ENCODE data around the gene ELAVL4. TPM values are rescaled to one million over a fixed set of nuclear protein-coding genes. Genes with fewer than 3 reads are reported as not detected.

Gene ELAVL4
- polyA plus RNA-seq, 1 donor from 2014 or later: 105 TPM

- Histone ChIP-seq H3K4me3 (ENCODE audit: low read length) (no peak overlapping the region), H3K9me2 (ENCODE audit: insufficient read depth, low read length) (no peaks in the 10 kb centered on the region), H2AFZ (ENCODE audit: low read depth, low read length) (no peak overlapping the region), H3K4me2 (ENCODE audit: low read length) (no peak overlapping the region), H3K36me3 (ENCODE audit: insufficient read depth, low read length) (no peaks in the 10 kb centered on the region), H4K20me1 (ENCODE audit: insufficient read depth) (no peaks in the 10 kb centered on the region), H3F3A (ENCODE audit: insufficient read depth, low read length, poor library complexity, severe bottlenecking) (no peaks in the 10 kb centered on the region), H3K9ac (ENCODE audit: low read length) (no peak overlapping the region), H3K27me3 (ENCODE audit: insufficient read depth, low read depth, low read length) (no peaks in the 10 kb centered on the region), H3K79me2 (replicated peaks; ENCODE audit: insufficient read depth, low read length) (no peaks in the 10 kb centered on the region), H3K27ac (ENCODE audit: low read length) (no peak overlapping the region), H3K9me3 (ENCODE audit: low read length) (no peaks in the 10 kb centered on the region)
- TF ChIP-seq, protein P1, sequence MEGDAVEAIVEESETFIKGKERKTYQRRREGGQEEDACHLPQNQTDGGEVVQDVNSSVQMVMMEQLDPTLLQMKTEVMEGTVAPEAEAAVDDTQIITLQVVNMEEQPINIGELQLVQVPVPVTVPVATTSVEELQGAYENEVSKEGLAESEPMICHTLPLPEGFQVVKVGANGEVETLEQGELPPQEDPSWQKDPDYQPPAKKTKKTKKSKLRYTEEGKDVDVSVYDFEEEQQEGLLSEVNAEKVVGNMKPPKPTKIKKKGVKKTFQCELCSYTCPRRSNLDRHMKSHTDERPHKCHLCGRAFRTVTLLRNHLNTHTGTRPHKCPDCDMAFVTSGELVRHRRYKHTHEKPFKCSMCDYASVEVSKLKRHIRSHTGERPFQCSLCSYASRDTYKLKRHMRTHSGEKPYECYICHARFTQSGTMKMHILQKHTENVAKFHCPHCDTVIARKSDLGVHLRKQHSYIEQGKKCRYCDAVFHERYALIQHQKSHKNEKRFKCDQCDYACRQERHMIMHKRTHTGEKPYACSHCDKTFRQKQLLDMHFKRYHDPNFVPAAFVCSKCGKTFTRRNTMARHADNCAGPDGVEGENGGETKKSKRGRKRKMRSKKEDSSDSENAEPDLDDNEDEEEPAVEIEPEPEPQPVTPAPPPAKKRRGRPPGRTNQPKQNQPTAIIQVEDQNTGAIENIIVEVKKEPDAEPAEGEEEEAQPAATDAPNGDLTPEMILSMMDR (IDR thresholded peaks at IDR 0.05; ENCODE audit: poor library complexity, severe bottlenecking): no peak
- TF ChIP-seq EP300 (conservative IDR thresholded peaks at IDR 0.05; ENCODE audit: poor library complexity, severe bottlenecking) (no peak), SMC3 (conservative IDR thresholded peaks at IDR 0.05; ENCODE audit: poor library complexity) (no peak), POLR2AphosphoS5 (IDR thresholded peaks at IDR 0.05) (no peak), MXI1 (conservative IDR thresholded peaks at IDR 0.05; ENCODE audit: poor library complexity, severe bottlenecking) (no peak), REST (IDR thresholded peaks at IDR 0.05; ENCODE audit: borderline replicate concordance) (no peak)
Observed at GRCh38 chr1:50172299-50172698, 63.6 kb downstream of the ELAVL4 start.

GRCh38 chr1:50174101-50174500 is 65.4 kb downstream of the ELAVL4 start:
- no peaks in the 10 kb centered on the region for H3K36me3 ChIP-seq (ENCODE audit: insufficient read depth, low read length)
- no peaks in the 10 kb centered on the region for H3K27me3 ChIP-seq (ENCODE audit: insufficient read depth, low read depth, low read length)
- H3K9me3 ChIP-seq (ENCODE audit: low read length): no peaks in the 10 kb centered on the region
- no peak overlapping the region for H3K4me2 ChIP-seq (ENCODE audit: low read length)
- no peak overlapping the region for H3K27ac ChIP-seq (ENCODE audit: low read length)
- no peaks in the 10 kb centered on the region for H3F3A ChIP-seq (ENCODE audit: insufficient read depth, low read length, poor library complexity, severe bottlenecking)
- H3K79me2 ChIP-seq (replicated peaks; ENCODE audit: insufficient read depth, low read length): no peaks in the 10 kb centered on the region
- no peak overlapping the region for H2AFZ ChIP-seq (ENCODE audit: low read depth, low read length)
- H4K20me1 ChIP-seq (ENCODE audit: insufficient read depth): no peaks in the 10 kb centered on the region
- no peak overlapping the region for H3K9ac ChIP-seq (ENCODE audit: low read length)
- TF ChIP-seq TAF1 (IDR thresholded peaks at IDR 0.05; ENCODE audit: low read depth): no peak
- no peak for TF ChIP-seq MXI1 (conservative IDR thresholded peaks at IDR 0.05; ENCODE audit: poor library complexity, severe bottlenecking)
- TF ChIP-seq REST (IDR thresholded peaks at IDR 0.05; ENCODE audit: borderline replicate concordance): no peak
- no peak for TF ChIP-seq SMC3 (conservative IDR thresholded peaks at IDR 0.05; ENCODE audit: poor library complexity)
- TF ChIP-seq RAD21 (conservative IDR thresholded peaks at IDR 0.05): no peak
- TF ChIP-seq, protein P1 (IDR thresholded peaks at IDR 0.05; ENCODE audit: poor library complexity, severe bottlenecking): no peak
- TF ChIP-seq EZH2 (IDR thresholded peaks at IDR 0.05; ENCODE audit: borderline replicate concordance, insufficient read depth, low read length, poor library complexity, severe bottlenecking): no peak
- TF ChIP-seq POLR2AphosphoS5 (IDR thresholded peaks at IDR 0.05): no peak
- no peak for TF ChIP-seq EP300 (conservative IDR thresholded peaks at IDR 0.05; ENCODE audit: poor library complexity, severe bottlenecking)
- no peak overlapping the region for H3K4me3 ChIP-seq (ENCODE audit: low read length)
- H3K9me2 ChIP-seq (ENCODE audit: insufficient read depth, low read length): no peaks in the 10 kb centered on the region
